ENCODE results near the gene IGFL4.

Gene IGFL4

DNA sequence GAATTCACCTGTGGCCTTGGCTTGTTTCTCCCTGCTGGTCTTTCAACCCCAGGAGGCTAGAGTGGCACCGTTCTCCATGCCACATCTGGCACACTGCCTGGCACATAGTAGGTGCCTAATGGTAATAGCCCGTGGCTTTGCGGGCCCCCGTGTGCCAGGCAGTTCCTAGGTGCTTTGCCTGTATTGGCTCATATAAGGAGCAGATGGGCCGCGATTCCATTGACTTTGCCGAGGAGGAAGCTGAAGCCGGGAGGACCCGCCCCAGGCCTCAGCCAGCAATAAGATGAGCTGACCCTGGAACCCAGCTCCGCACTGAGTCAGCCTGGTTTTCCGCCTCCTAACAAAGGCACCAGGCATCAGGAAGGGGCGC, 18.8 kb downstream of the IGFL4 start:
- Histone ChIP-seq H3K36me3 (ENCODE audit: control insufficient read depth, insufficient read depth, low read length) (no peaks in the 10 kb centered on the region), H3K9me3 (ENCODE audit: control insufficient read depth, low read length) (no peaks in the 10 kb centered on the region), H3K27me3 (replicated peaks; ENCODE audit: control insufficient read depth, insufficient read depth, low read length, poor library complexity, severe bottlenecking) (peaks cover 8% of the 10 kb centered on the region), H3K27ac (ENCODE audit: insufficient read depth, low read length, poor library complexity, severe bottlenecking) (no peak overlapping the region), H3K4me3 (ENCODE audit: insufficient read depth, low read depth, low read length, poor library complexity, severe bottlenecking) (no peak overlapping the region), H3K4me1 (ENCODE audit: control insufficient read depth, insufficient read depth, low read length, poor library complexity, severe bottlenecking) (peaks cover 4% of the 10 kb centered on the region)
- DNase-seq: no peak

DNA sequence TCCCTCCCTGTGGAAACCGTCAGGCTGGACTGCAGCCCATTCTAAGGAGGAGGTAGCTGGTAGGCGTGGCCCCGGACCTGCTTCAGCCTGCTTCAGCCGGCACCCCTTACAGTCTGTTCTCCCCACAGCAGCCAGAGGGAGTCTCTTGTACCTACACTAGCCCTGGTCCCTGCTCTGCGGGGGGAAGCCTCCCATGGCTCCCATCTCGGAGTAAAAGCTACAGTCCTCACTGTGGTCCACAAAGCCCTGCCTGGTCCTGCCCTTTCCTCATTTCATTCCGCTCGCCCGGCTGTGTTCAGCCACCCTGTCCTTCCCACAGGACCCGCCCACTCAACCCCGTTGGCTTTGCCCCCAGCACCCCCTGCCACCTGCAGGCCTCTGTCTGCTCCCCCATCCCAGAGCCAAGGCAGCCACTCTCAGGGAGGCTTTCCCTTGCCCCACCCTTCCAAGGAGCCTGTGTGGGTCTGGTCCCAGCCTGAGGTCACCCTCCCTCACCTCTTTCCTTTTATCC, 19.2 kb downstream of the IGFL4 start:
- no peaks in the 10 kb centered on the region for H3K9me3 ChIP-seq (ENCODE audit: control insufficient read depth, low read length)
- DNase-seq: no peak

DNA sequence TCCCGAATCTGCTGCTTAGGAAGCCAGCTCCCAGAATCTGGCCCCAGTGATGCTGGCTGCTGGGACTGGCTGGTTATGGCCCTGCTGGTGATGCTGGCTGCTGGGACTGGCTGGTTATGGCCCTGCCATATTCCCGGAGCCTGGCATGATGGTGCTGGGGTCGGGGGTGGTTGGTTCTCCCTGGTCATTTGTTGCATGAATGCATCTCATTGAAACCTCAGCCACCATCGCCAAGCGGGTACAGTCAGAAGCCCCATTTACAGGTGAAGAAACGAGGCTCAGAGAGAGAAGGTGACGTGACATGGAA, 20.0 kb downstream of the IGFL4 start:
- Histone ChIP-seq H3K9me3 (ENCODE audit: control insufficient read depth, low read length) (no peaks in the 10 kb centered on the region), H3K27ac (ENCODE audit: insufficient read depth, low read length, poor library complexity, severe bottlenecking) (no peak overlapping the region), H3K4me1 (ENCODE audit: control insufficient read depth, insufficient read depth, low read length, poor library complexity, severe bottlenecking) (peaks cover 4% of the 10 kb centered on the region), H3K27me3 (replicated peaks; ENCODE audit: control insufficient read depth, insufficient read depth, low read length, poor library complexity, severe bottlenecking) (peaks cover 8% of the 10 kb centered on the region), H3K36me3 (ENCODE audit: control insufficient read depth, insufficient read depth, low read length) (no peaks in the 10 kb centered on the region), H3K4me3 (ENCODE audit: insufficient read depth, low read depth, low read length, poor library complexity, severe bottlenecking) (no peak overlapping the region)
- no peak for DNase-seq

More for the DNA sequence above, 19.2 kb downstream of the IGFL4 start:
- H3K27ac ChIP-seq (ENCODE audit: insufficient read depth, low read length, poor library complexity, severe bottlenecking): no peak overlapping the region
- H3K4me3 ChIP-seq (ENCODE audit: insufficient read depth, low read depth, low read length, poor library complexity, severe bottlenecking): no peak overlapping the region
- H3K36me3 ChIP-seq (ENCODE audit: control insufficient read depth, insufficient read depth, low read length): no peaks in the 10 kb centered on the region
- H3K27me3 ChIP-seq (replicated peaks; ENCODE audit: control insufficient read depth, insufficient read depth, low read length, poor library complexity, severe bottlenecking): peaks cover 8% of the 10 kb centered on the region
- H3K4me1 ChIP-seq (ENCODE audit: control insufficient read depth, insufficient read depth, low read length, poor library complexity, severe bottlenecking): peaks cover 6% of the 10 kb centered on the region

DNA sequence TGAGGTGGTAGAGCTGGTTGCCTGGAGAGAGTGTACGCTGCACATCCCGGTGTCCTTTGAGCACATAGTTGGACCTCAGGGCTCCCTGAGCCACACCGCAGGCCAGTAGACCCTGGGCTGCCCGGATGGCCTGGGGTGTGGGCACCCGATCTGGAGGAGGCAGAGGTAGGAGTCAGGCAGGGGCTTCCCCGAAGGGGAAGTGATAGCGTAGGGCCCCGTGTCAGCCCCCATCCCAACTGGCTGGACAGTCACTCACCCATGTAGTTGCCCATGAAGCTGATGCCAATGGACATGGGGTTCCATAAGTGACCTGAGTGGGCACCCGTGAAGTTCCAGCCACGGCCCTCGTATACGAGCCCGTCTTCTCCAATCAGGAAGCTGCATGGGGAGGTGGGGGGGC, 21.5 kb downstream of the IGFL4 start:
- no peak overlapping the region for H3K27ac ChIP-seq (ENCODE audit: insufficient read depth, low read length, poor library complexity, severe bottlenecking)
- H3K27me3 ChIP-seq (replicated peaks; ENCODE audit: control insufficient read depth, insufficient read depth, low read length, poor library complexity, severe bottlenecking): peaks cover 8% of the 10 kb centered on the region
- H3K36me3 ChIP-seq (ENCODE audit: control insufficient read depth, insufficient read depth, low read length): no peaks in the 10 kb centered on the region
- peaks cover 11% of the 10 kb centered on the region for H3K4me1 ChIP-seq (ENCODE audit: control insufficient read depth, insufficient read depth, low read length, poor library complexity, severe bottlenecking)
- DNase-seq: no peak
- H3K9me3 ChIP-seq (ENCODE audit: control insufficient read depth, low read length): no peaks in the 10 kb centered on the region
- no peak overlapping the region for H3K4me3 ChIP-seq (ENCODE audit: insufficient read depth, low read depth, low read length, poor library complexity, severe bottlenecking)

DNA sequence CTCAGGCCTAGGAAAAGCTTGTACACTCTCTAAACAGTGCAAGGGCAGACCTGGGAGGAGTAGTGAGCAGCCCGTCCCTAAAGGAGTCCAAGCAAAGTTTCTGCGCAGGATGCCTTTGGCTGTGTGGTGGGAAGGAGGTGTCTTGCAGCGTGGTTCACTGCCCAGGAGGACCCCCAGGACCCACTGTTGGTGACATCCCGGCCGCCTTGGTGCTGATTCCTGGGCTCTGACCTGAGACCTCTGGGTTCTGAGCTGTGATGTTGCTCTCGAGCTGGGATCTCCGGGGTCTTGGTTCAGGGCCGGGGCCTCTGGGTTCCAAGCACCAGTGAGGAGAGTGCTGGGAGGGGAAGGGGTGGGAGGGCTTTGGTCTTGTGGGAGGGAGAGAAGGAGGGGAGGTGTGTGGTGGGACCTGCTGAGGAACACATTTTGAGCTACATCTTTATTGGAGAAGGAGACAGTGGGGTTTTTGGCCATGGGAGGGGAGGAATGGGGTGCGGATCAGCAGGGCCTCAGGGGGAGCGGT, 22.0 kb downstream of the IGFL4 start:
- no peak for DNase-seq
- no peaks in the 10 kb centered on the region for H3K36me3 ChIP-seq (ENCODE audit: control insufficient read depth, insufficient read depth, low read length)
- H3K27me3 ChIP-seq (replicated peaks; ENCODE audit: control insufficient read depth, insufficient read depth, low read length, poor library complexity, severe bottlenecking): peaks cover 8% of the 10 kb centered on the region
- no peaks in the 10 kb centered on the region for H3K9me3 ChIP-seq (ENCODE audit: control insufficient read depth, low read length)
- H3K27ac ChIP-seq (ENCODE audit: insufficient read depth, low read length, poor library complexity, severe bottlenecking): no peak overlapping the region
- peaks cover 11% of the 10 kb centered on the region for H3K4me1 ChIP-seq (ENCODE audit: control insufficient read depth, insufficient read depth, low read length, poor library complexity, severe bottlenecking)
- H3K4me3 ChIP-seq (ENCODE audit: insufficient read depth, low read depth, low read length, poor library complexity, severe bottlenecking): no peak overlapping the region

DNA sequence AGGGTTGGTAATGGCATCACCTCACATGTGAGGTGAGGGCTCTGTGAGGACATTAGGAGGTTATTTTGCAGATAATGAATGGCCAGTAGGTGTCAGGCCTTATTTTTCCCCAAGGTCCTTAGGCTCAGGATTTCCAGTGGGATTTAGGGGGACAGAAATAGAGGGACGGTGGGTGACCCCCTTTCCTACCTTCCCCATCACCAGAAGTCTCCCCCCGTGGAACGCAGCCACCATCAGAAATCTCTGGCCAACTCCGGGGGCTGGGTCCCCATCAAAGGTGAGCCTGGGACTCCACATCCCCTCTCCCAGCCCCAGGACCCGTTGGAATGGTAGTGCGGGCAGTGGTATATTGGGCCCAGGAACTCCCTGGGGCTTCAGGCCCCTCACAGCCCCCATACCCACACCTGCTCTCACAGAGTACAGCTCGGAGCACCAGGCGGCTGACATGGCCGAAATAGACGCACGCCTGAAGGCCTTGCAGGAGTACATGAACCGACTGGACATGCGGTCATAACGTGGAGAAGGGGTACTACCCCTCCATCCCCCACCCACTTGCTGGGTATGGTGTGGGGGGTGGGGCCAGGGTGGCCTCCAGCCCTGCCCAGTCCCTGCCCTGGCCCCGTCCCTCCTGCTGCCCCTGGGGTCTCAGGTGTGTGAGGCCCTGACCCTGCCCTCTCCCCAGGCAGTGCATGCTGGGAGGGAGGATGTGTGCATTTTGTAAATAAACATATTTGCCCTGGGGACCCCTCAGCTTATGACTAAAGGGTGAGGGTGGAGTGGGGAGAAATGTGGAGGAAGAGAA, 22.7 kb downstream of the IGFL4 start:
- Histone ChIP-seq H3K9me3 (ENCODE audit: control insufficient read depth, low read length) (no peaks in the 10 kb centered on the region), H3K4me3 (ENCODE audit: insufficient read depth, low read depth, low read length, poor library complexity, severe bottlenecking) (no peak overlapping the region), H3K27me3 (replicated peaks; ENCODE audit: control insufficient read depth, insufficient read depth, low read length, poor library complexity, severe bottlenecking) (peaks cover 4% of the 10 kb centered on the region), H3K4me1 (ENCODE audit: control insufficient read depth, insufficient read depth, low read length, poor library complexity, severe bottlenecking) (peaks cover 11% of the 10 kb centered on the region), H3K36me3 (ENCODE audit: control insufficient read depth, insufficient read depth, low read length) (no peaks in the 10 kb centered on the region), H3K27ac (ENCODE audit: insufficient read depth, low read length, poor library complexity, severe bottlenecking) (no peak overlapping the region)
- no peak for DNase-seq

DNA sequence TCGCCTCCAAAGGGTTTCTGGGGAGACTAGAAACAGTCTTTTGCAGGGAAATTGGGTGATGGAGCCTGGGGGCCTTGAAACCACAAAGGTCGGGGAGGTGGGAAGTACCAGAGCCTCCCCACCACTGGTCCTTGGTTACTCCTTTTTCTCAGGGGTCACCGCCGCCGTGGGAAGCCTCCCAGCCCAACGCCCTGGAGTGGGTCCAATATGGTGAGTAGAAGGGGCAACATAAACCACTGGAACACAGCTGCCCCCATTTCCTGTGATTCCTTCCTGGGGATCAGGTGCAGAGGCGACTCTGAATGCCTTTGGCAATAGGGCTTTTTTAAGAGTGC, 23.7 kb downstream of the IGFL4 start:
- Histone ChIP-seq H3K27ac (ENCODE audit: insufficient read depth, low read length, poor library complexity, severe bottlenecking) (no peak overlapping the region), H3K36me3 (ENCODE audit: control insufficient read depth, insufficient read depth, low read length) (no peaks in the 10 kb centered on the region), H3K27me3 (replicated peaks; ENCODE audit: control insufficient read depth, insufficient read depth, low read length, poor library complexity, severe bottlenecking) (no peaks in the 10 kb centered on the region), H3K9me3 (ENCODE audit: control insufficient read depth, low read length) (no peaks in the 10 kb centered on the region), H3K4me3 (ENCODE audit: insufficient read depth, low read depth, low read length, poor library complexity, severe bottlenecking) (no peak overlapping the region), H3K4me1 (ENCODE audit: control insufficient read depth, insufficient read depth, low read length, poor library complexity, severe bottlenecking) (peaks cover 11% of the 10 kb centered on the region)
- no peak for DNase-seq

DNA sequence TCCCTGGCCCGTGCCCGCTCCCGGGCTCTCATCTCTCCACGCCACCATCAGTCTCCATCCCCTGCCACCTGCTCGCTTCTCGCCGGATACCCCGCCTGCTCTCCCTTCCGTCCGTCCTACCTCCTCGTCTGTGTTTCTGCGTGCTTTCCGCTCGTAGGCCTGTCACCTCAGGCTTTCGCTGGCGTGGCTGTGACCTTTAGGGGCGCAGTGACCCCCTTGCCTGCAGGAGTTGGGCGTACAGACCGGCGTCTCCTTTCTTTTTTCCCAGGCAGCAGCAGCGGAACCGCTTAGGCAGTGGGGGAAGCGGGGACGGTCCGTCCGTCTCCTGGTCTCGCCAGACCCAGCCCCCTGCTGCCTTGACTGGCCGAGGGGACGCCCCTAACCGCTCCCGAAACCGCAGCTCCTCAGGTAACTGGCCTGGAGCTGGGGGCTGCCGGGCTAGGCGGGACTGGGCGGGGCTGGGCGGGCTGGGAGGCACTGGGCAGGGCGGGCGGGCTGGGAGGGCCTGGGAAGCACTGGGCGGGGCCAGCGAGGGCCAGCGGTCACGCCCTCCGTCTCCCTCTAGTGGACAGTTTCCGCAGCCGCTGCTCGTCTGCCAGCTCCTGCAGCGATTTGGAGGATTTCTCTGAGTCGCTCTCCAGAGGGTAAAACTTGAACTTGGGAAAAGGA, 24.2 kb downstream of the IGFL4 start:
- peak overlapping the region; percentile 88 for H3K4me3 ChIP-seq (ENCODE audit: insufficient read depth, low read depth, low read length, poor library complexity, severe bottlenecking)
- no peaks in the 10 kb centered on the region for H3K36me3 ChIP-seq (ENCODE audit: control insufficient read depth, insufficient read depth, low read length)
- H3K9me3 ChIP-seq (ENCODE audit: control insufficient read depth, low read length): no peaks in the 10 kb centered on the region
- no peaks in the 10 kb centered on the region for H3K27me3 ChIP-seq (replicated peaks; ENCODE audit: control insufficient read depth, insufficient read depth, low read length, poor library complexity, severe bottlenecking)
- H3K4me1 ChIP-seq (ENCODE audit: control insufficient read depth, insufficient read depth, low read length, poor library complexity, severe bottlenecking): peaks cover 11% of the 10 kb centered on the region
- peak overlapping the region; percentile 61 for H3K27ac ChIP-seq (ENCODE audit: insufficient read depth, low read length, poor library complexity, severe bottlenecking)
- peak; percentile 65 to 72 (median 65) for DNase-seq

DNA sequence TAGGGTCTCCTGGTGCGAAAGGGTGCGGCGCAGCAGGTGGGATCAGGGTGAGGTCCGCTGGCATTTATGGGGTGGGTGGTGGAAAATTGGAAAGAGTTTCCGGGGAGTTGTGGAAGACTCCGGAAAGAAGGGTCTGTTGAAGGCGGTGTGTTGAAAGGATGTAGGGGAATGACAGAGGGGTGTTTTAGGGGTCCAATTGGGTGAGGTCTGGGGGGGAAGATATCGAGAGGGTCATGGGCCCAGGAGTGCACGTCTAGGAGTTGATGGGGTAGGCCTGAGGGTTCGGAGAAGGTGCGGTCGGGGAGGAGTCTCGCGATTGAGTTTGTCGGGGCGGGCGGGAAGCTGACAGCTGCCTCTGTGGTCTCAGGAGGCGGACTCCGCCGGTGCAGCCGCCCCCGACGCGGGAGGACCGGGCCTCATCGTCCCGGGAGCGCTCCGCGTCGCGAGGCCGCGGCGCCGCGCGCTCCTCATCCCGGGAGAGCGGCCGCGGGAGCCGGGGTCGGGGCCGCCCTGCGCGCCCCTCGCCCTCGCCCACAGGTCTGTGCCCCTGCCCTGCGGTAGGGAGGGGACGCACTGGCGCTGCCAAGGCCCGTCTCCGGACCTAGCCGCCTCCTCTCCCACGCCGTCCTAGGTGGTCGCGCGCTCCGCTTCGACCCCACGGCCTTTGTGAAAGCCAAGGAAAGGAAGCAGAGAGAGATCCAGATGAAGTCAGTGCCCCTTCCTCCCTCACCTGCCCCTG, 24.9 kb downstream of the IGFL4 start:
- H3K4me3 ChIP-seq (ENCODE audit: insufficient read depth, low read depth, low read length, poor library complexity, severe bottlenecking): peak overlapping the region; percentile 88
- no peaks in the 10 kb centered on the region for H3K36me3 ChIP-seq (ENCODE audit: control insufficient read depth, insufficient read depth, low read length)
- H3K9me3 ChIP-seq (ENCODE audit: control insufficient read depth, low read length): no peaks in the 10 kb centered on the region
- no peaks in the 10 kb centered on the region for H3K27me3 ChIP-seq (replicated peaks; ENCODE audit: control insufficient read depth, insufficient read depth, low read length, poor library complexity, severe bottlenecking)
- peak overlapping the region; percentile 61 for H3K27ac ChIP-seq (ENCODE audit: insufficient read depth, low read length, poor library complexity, severe bottlenecking)
- H3K4me1 ChIP-seq (ENCODE audit: control insufficient read depth, insufficient read depth, low read length, poor library complexity, severe bottlenecking): peaks cover 11% of the 10 kb centered on the region
- peak; percentile 23 to 38 (median 24) for DNase-seq
